OCI-LY7 (cell line): ENCODE data around the gene LRRC71. TPM values are rescaled to one million over a fixed set of nuclear protein-coding genes. Genes with fewer than 3 reads are reported as not detected.

Experiments
- BruUV-seq: library from RNA; stranded (reverse); fragments of 400-500 nt; replicated peaks from 2 replicates; lab custom pipeline; 2021; lab: Mats Ljungman, UMichigan
- CTCF ChIA-PET: fragments of 300-600 bp; sonication (Branson Sonifier 250); formaldehyde crosslinking; loops from one replicate; lab custom pipeline; 2022; ENCODE audit warnings: antibody characterized with exemption; ENCODE audit not compliant: unreplicated experiment; lab: Charles Lee
- POLR2A ChIA-PET: fragments of 300-600 bp; sonication (Branson Sonifier 250); formaldehyde crosslinking; loops from one replicate; lab custom pipeline; 2022; ENCODE audit warnings: antibody characterized with exemption; lab: Charles Lee
- DNase-seq: peaks from one replicate; pipeline ENCODE4 v3.0.0-alpha.2; 2015; ENCODE audit warnings: low spot score
- H2AFZ ChIP-seq: fragments of 200-600 bp; sonication (generic), shearing (Covaris generic); 2 replicates; pipeline ENCODE4 v1.6.1; 2014; ENCODE audit warnings: mild to moderate bottlenecking, antibody characterized with exemption, low read length, moderate library complexity
- H3K27ac ChIP-seq: fragments of 200-600 bp; sonication (generic); 2 replicates; pipeline ENCODE4 v1.5.1; 2014; ENCODE audit warnings: mixed run types, low read depth, mild to moderate bottlenecking, moderate library complexity, low read length, inconsistent platforms; ENCODE audit not compliant: poor library complexity, severe bottlenecking
- H3K36me3 ChIP-seq: fragments of 200-600 bp; sonication (generic); 2 replicates; pipeline ENCODE4 v1.6.1; 2014; ENCODE audit warnings: mild to moderate bottlenecking, antibody characterized with exemption, low read length, moderate library complexity, mixed read lengths; ENCODE audit not compliant: insufficient read depth
- H3K4me1 ChIP-seq: fragments of 200-600 bp; sonication (generic); 2 replicates; pipeline ENCODE4 v1.5.1; 2014; ENCODE audit warnings: mild to moderate bottlenecking, low read length; ENCODE audit not compliant: insufficient read depth, poor library complexity, severe bottlenecking
- H3K4me2 ChIP-seq: fragments of 200-600 bp; sonication (generic); 2 replicates; pipeline ENCODE4 v1.6.1; 2014; ENCODE audit warnings: mild to moderate bottlenecking, low read length
- H3K4me3 ChIP-seq: fragments of 200-600 bp; sonication (generic); 2 replicates; pipeline ENCODE4 v1.5.1; 2014; ENCODE audit warnings: mild to moderate bottlenecking, low read depth, low read length; ENCODE audit not compliant: poor library complexity, severe bottlenecking
- H3K79me2 ChIP-seq: fragments of 200-600 bp; sonication (generic); 2 replicates; pipeline ENCODE4 v1.6.1; 2016; ENCODE audit warnings: low read depth, mild to moderate bottlenecking, low read length, moderate library complexity, mixed read lengths; ENCODE audit not compliant: insufficient read depth
- H3K9me2 ChIP-seq: fragments of 200-600 bp; sonication (generic); 2 replicates; pipeline ENCODE4 v1.6.1; 2016; ENCODE audit warnings: mild to moderate bottlenecking, low read length, mixed read lengths; ENCODE audit not compliant: insufficient read depth
- H3K9me3 ChIP-seq: fragments of 200-600 bp; sonication (generic); 2 replicates; pipeline ENCODE4 v1.6.1; 2014; ENCODE audit warnings: mild to moderate bottlenecking, mixed run types, low read length, mixed read lengths
- H4K20me1 ChIP-seq: fragments of 200-600 bp; sonication (generic); 2 replicates; pipeline ENCODE4 v1.6.1; 2014; ENCODE audit warnings: mild to moderate bottlenecking, antibody characterized with exemption, low read length, moderate library complexity, mixed read lengths; ENCODE audit not compliant: insufficient read depth
- EZH2phosphoT487 ChIP-seq: fragments of 200-600 bp; sonication (generic); IDR thresholded peaks from 2 replicates; pipeline ENCODE4 v1.6.1; 2018; ENCODE audit warnings: low read depth, borderline replicate concordance, mild to moderate bottlenecking, mixed run types, antibody characterized with exemption, low read length, moderate library complexity, mixed read lengths
- intact Hi-C: fragments of 100-400 bp; cut with micrococcal nuclease; formaldehyde crosslinking; loops from one replicate; pipeline ENCODE4 v1.10.0; 2022; ENCODE audit not compliant: unreplicated experiment
- total RNA-seq, 2 experiments: library from RNA; depleted of rRNA in 1 of 2; stranded (reverse); fragments of >200 nt in 1 of 2; shearing (Covaris generic) in 1 of 2; gene quantifications; 2 replicates each; pipeline ENCODE4 v1.2.3, GENCODE V29; 2014 to 2022
- TF ChIP-seq, protein P1 (sequence below): fragments of 200-600 bp; sonication (generic); conservative IDR thresholded peaks from 2 replicates; pipeline ENCODE4 v1.5.1; 2014; ENCODE audit warnings: mild to moderate bottlenecking, antibody characterized with exemption, low read length, moderate library complexity, mixed read lengths

Gene LRRC71
- total RNA-seq, 2 experiments from 2014 or later, result not detected

DNA sequence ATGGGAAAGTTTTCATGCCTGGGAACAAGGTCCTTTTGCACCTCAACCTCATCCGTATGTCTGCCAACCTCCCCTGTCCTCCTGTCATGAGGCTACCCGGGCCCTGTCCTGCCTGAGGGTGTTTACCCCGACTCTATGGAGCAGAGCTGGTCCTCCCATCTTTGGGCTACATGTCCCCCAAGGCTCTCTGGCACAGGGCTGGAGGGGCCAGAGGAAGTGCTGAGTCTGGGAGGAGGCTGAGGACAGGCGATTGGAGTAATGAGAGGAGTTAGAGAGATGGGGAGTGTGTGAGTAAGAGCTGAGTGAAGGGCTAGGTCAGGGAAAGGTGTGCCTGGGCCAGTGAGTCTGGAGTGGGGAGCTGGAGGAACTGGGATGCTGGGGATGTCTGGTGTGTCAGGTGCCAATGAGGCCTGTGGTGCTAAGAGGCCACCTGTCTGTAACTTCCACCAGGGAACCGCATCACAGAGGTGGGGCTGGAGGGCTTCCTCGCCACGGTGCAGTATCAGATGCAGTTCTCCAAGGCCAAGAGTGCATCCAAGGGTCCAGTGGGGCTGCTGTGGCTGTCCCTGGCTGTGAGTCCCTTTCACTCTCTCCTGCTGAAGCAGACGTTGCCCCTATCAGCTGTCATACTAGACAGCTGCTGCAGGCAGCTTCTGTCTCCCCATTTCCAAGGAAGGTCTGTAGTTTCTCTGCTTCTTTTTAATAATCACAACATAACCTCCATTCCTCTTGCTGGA lies 11.7 kb downstream of the LRRC71 start:
- intact Hi-C loops, result no loop called here
- CTCF ChIA-PET, result no interaction called here
- no peak overlapping the region for H2AFZ ChIP-seq
- H3K79me2 ChIP-seq, result no peaks in the 10 kb centered on the region
- POLR2A ChIA-PET, result no interaction called here
- no peaks in the 10 kb centered on the region for H3K9me3 ChIP-seq
- no peak for DNase-seq
- no peak for TF ChIP-seq EZH2phosphoT487
- TF ChIP-seq, protein P1, sequence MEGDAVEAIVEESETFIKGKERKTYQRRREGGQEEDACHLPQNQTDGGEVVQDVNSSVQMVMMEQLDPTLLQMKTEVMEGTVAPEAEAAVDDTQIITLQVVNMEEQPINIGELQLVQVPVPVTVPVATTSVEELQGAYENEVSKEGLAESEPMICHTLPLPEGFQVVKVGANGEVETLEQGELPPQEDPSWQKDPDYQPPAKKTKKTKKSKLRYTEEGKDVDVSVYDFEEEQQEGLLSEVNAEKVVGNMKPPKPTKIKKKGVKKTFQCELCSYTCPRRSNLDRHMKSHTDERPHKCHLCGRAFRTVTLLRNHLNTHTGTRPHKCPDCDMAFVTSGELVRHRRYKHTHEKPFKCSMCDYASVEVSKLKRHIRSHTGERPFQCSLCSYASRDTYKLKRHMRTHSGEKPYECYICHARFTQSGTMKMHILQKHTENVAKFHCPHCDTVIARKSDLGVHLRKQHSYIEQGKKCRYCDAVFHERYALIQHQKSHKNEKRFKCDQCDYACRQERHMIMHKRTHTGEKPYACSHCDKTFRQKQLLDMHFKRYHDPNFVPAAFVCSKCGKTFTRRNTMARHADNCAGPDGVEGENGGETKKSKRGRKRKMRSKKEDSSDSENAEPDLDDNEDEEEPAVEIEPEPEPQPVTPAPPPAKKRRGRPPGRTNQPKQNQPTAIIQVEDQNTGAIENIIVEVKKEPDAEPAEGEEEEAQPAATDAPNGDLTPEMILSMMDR, result no peak
- H3K4me2 ChIP-seq, result no peak overlapping the region
- no peak overlapping the region for H3K27ac ChIP-seq
- H4K20me1 ChIP-seq, result no peaks in the 10 kb centered on the region
- H3K4me1 ChIP-seq, result no peaks in the 10 kb centered on the region
- H3K9me2 ChIP-seq, result no peaks in the 10 kb centered on the region
- H3K36me3 ChIP-seq, result no peaks in the 10 kb centered on the region
- H3K4me3 ChIP-seq, result no peak overlapping the region
- no TSS peak for BruUV-seq

DNA sequence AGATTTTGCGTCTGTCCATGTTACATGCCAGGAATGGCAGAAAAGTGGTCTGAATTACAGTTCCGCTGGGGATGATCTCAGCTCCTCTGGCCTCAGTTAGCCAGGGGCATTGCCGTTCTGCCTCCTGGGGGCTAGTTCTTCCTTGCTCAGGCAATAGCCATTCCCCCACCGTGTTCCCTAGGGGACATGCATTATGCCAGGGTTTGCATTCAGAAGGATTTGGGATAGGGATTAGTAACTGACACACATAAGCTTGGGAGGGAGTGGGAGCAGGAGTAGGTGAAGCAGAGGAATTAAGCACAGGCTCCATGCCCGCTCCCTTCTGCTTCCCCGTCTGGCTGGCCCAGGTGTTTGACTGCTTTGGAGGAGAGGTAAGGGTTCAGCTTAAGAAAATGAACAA lies 12.7 kb downstream of the LRRC71 start:
- Histone ChIP-seq H4K20me1 (no peaks in the 10 kb centered on the region), H3K9me3 (no peaks in the 10 kb centered on the region), H3K4me2 (no peak overlapping the region), H3K27ac (no peak overlapping the region), H3K4me3 (no peak overlapping the region), H3K9me2 (no peaks in the 10 kb centered on the region), H3K36me3 (no peaks in the 10 kb centered on the region), H2AFZ (no peak overlapping the region), H3K4me1 (no peaks in the 10 kb centered on the region), H3K79me2 (no peaks in the 10 kb centered on the region)
- CTCF ChIA-PET, result no interaction called here
- intact Hi-C loops, result no loop called here
- TF ChIP-seq, protein P1, result no peak
- no peak for TF ChIP-seq EZH2phosphoT487
- POLR2A ChIA-PET, result no interaction called here
- BruUV-seq, result no TSS peak
- DNase-seq, result no peak

DNA sequence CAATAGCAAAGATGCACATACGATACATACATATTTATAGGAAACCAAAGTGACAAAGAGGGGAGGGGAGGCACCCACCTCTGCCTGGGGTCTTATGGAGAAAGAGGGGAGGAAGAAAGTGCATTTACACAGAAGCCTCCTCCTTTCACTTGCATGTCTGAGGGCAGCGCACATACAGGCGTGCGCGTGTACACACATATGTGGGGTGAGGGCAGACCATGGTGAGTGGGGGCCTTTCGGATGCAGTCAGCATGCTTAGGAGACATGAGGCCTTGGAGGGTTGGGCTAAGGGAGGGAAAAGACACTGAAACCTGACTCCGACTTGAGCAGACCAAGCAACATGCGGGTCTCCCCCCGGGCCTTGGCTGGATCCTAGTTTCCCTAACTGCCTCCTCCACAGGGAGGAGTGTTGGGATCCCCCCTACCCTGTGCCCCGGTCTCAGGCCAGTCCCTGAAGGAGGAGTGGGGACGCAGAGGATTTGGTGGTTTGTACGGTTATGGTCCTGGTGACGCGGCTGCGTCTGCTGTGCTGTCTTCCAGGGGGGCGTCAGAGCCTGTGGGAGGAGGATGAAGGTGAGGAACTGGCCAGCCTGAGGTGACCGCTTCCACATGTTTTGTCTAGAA lies 15.2 kb downstream of the LRRC71 start:
- DNase-seq, result no peak
- H3K36me3 ChIP-seq, result no peaks in the 10 kb centered on the region
- H3K27ac ChIP-seq, result no peak overlapping the region
- BruUV-seq, result no TSS peak
- no peaks in the 10 kb centered on the region for H4K20me1 ChIP-seq
- H3K4me1 ChIP-seq, result no peaks in the 10 kb centered on the region
- no peaks in the 10 kb centered on the region for H3K9me3 ChIP-seq
- no peak overlapping the region for H2AFZ ChIP-seq
- intact Hi-C loops, result no loop called here
- ChIA-PET POLR2A (interaction anchor here (0.7 kb wide), 1 partner anchor 10 kb away, joined by 4 read pairs; no protein-coding TSS in a partner anchor), CTCF (no interaction called here)
- H3K4me3 ChIP-seq, result no peak overlapping the region
- no peak overlapping the region for H3K4me2 ChIP-seq
- H3K9me2 ChIP-seq, result no peaks in the 10 kb centered on the region
- TF ChIP-seq, protein P1, result no peak
- TF ChIP-seq EZH2phosphoT487, result no peak
- no peaks in the 10 kb centered on the region for H3K79me2 ChIP-seq
